ENCODE measurements around the gene PHACTR4. TPM values are rescaled to one million over a fixed set of nuclear protein-coding genes. Genes with fewer than 3 reads are reported as not detected.

PHACTR4 gene
- total and polyA plus RNA-seq, 2 of the 4 experiments (the other 2 are of a cell fraction), result 7.5 to 15.0 TPM

DNA sequence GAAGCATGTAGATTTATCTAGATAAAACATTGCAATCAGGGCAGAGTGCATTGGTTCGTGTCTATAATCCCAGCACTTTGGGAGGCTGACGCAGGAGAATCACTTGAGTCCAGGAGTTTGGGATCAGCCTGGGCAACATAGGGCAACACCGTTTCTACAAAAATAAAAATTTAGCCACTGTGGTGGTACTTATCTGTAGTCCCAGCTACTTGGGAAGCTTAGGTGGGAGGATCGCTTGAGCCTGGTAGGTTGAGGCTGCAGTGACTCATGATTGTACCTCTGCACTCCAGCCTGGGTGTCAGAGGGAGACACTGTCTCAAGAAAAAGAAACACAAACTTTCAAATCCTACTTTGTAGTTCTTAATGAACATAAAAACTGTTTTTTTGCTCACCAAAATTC, 72.1 kb downstream of the PHACTR4 start:
- no peak overlapping the region for H4K5ac ChIP-seq (ENCODE audit: low read depth, low read length)
- no peak overlapping the region for H4K8ac ChIP-seq (ENCODE audit: low read depth in 2 of 2, low read length in 2 of 2)
- BruUV-seq (replicated peaks), result no TSS peak
- DNase-seq (no peak), ATAC-seq (ENCODE audit: low read depth) (no peak)
- H3K4me3 ChIP-seq (ENCODE audit: insufficient read depth, low read depth, low read length), result no peak overlapping the region
- no peaks in the 10 kb centered on the region for H3K9me3 ChIP-seq (ENCODE audit: control insufficient read depth, insufficient read depth, low read length)
- CTCF ChIA-PET, result interaction anchor here (0.6 kb wide), 2 partner anchors 102 to 383 kb away, joined by 3 to 4 read pairs; no protein-coding TSS in a partner anchor
- TF ChIP-seq, protein P1, sequence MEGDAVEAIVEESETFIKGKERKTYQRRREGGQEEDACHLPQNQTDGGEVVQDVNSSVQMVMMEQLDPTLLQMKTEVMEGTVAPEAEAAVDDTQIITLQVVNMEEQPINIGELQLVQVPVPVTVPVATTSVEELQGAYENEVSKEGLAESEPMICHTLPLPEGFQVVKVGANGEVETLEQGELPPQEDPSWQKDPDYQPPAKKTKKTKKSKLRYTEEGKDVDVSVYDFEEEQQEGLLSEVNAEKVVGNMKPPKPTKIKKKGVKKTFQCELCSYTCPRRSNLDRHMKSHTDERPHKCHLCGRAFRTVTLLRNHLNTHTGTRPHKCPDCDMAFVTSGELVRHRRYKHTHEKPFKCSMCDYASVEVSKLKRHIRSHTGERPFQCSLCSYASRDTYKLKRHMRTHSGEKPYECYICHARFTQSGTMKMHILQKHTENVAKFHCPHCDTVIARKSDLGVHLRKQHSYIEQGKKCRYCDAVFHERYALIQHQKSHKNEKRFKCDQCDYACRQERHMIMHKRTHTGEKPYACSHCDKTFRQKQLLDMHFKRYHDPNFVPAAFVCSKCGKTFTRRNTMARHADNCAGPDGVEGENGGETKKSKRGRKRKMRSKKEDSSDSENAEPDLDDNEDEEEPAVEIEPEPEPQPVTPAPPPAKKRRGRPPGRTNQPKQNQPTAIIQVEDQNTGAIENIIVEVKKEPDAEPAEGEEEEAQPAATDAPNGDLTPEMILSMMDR (conservative IDR thresholded peaks at IDR 0.05; ENCODE audit: low read depth, low read length), result no peak
- no peak for TF ChIP-seq CHD1 (IDR thresholded peaks at IDR 0.05; ENCODE audit: low read depth, low read length)
- TF ChIP-seq RCOR1 (IDR thresholded peaks at IDR 0.05; ENCODE audit: insufficient replicate concordance, low read length), result no peak
- no peak for TF ChIP-seq NFE2L2 (IDR thresholded peaks at IDR 0.05; ENCODE audit: low read depth, low read length)
- TF ChIP-seq SMC3 (IDR thresholded peaks at IDR 0.05; ENCODE audit: low read depth, low read length), result no peak
- no peak for TF ChIP-seq RFX5 (IDR thresholded peaks at IDR 0.05; ENCODE audit: low read depth, low read length)
- TF ChIP-seq POLR2A (IDR thresholded peaks at IDR 0.05; ENCODE audit: low read depth, low read length), result no peak
- TF ChIP-seq, protein P2, sequence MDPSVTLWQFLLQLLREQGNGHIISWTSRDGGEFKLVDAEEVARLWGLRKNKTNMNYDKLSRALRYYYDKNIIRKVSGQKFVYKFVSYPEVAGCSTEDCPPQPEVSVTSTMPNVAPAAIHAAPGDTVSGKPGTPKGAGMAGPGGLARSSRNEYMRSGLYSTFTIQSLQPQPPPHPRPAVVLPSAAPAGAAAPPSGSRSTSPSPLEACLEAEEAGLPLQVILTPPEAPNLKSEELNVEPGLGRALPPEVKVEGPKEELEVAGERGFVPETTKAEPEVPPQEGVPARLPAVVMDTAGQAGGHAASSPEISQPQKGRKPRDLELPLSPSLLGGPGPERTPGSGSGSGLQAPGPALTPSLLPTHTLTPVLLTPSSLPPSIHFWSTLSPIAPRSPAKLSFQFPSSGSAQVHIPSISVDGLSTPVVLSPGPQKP (IDR thresholded peaks at IDR 0.05; ENCODE audit: borderline replicate concordance, low read depth, low read length), result no peak
- TF ChIP-seq, protein P3, sequence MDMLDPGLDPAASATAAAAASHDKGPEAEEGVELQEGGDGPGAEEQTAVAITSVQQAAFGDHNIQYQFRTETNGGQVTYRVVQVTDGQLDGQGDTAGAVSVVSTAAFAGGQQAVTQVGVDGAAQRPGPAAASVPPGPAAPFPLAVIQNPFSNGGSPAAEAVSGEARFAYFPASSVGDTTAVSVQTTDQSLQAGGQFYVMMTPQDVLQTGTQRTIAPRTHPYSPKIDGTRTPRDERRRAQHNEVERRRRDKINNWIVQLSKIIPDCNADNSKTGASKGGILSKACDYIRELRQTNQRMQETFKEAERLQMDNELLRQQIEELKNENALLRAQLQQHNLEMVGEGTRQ (IDR thresholded peaks at IDR 0.05; ENCODE audit: low read depth, low read length), result no peak
- no peak for TF ChIP-seq RAD21 (IDR thresholded peaks at IDR 0.05; ENCODE audit: low read length)
- TF ChIP-seq MXI1 (IDR thresholded peaks at IDR 0.05; ENCODE audit: borderline replicate concordance, low read depth, low read length), result no peak
- no peak for TF ChIP-seq MAFK (IDR thresholded peaks at IDR 0.05; ENCODE audit: low read depth, low read length)
- TF ChIP-seq CEBPB (IDR thresholded peaks at IDR 0.05; ENCODE audit: low read depth, low read length), result no peak
- no peak for TF ChIP-seq FOS (IDR thresholded peaks at IDR 0.05; ENCODE audit: low read depth, low read length)
- TF ChIP-seq BHLHE40 (IDR thresholded peaks at IDR 0.05; ENCODE audit: low read depth, low read length), result no peak
- no peak for TF ChIP-seq MAZ (IDR thresholded peaks at IDR 0.05; ENCODE audit: borderline replicate concordance, low read depth, low read length)
- H3K79me1 ChIP-seq (ENCODE audit: low read depth in 1 of 2, low read length in 2 of 2), result peaks cover 14 to 35% of the 10 kb centered on the region in 2 experiments
- no peak overlapping the region for H3K14ac ChIP-seq (replicated peaks; ENCODE audit: low read depth, low read length)
- H2AK5ac ChIP-seq (ENCODE audit: low read depth, low read length), result no peak overlapping the region; the same call in 1 of the 2 replicates
- dilution Hi-C loops (cut with HindIII; ENCODE audit: low sequenced_read_pairs, unreplicated experiment), result no loop called here
- 100% methylated on average over 2 of the region's 4 CpGs; no CpG with 5 or more reads in 1 of the 2 experiments for WGBS, 2 experiments (ENCODE audit: extremely low coverage in 2 of 2, insufficient read length in 1 of 2)
- H4K20me1 ChIP-seq (ENCODE audit: insufficient read depth, low read length), result peaks cover 14% of the 10 kb centered on the region; the same call in 1 of the 2 replicates
- H2AK9ac ChIP-seq (replicated peaks; ENCODE audit: low read depth, low read length, poor library complexity), result no peak overlapping the region
- no peak overlapping the region for H3K56ac ChIP-seq (ENCODE audit: extremely low read depth, insufficient read depth, low read length)
- H3K4ac ChIP-seq (ENCODE audit: low read depth, low read length), result no peak overlapping the region
- no peak overlapping the region for H2BK120ac ChIP-seq (ENCODE audit: low read depth, low read length)
- no peaks in the 10 kb centered on the region for H3K27me3 ChIP-seq (ENCODE audit: control insufficient read depth, insufficient read depth, low read length)
- no peak overlapping the region for H2BK15ac ChIP-seq (ENCODE audit: low read depth, low read length)
- in situ Hi-C loops (cut with MboI; ENCODE audit: low sequenced_read_pairs), result no loop called here
- POLR2A ChIA-PET (ENCODE audit: unreplicated experiment), result interaction anchor here (0.5 kb wide), 1 partner anchor 12 kb away, joined by 6 read pairs; no protein-coding TSS in a partner anchor
- no peak overlapping the region for H4K91ac ChIP-seq (ENCODE audit: insufficient read depth, low read depth, low read length)
- intact Hi-C loops (cut with micrococcal nuclease), result no loop called here
- H2BK5ac ChIP-seq (ENCODE audit: low read depth, low read length, poor library complexity, severe bottlenecking), result no peak overlapping the region
- H3K23ac ChIP-seq (ENCODE audit: low read depth, low read length), result peak overlapping the region; percentile 29; the same call in 1 of the 2 replicates
- no peak overlapping the region for H2BK20ac ChIP-seq (ENCODE audit: low read depth, low read length)
- H2AFZ ChIP-seq (replicated peaks; ENCODE audit: low read length, poor library complexity), result no peak overlapping the region
- H3K9me1 ChIP-seq (ENCODE audit: insufficient read depth, low read length), result no peaks in the 10 kb centered on the region; the same call in 1 of the 2 replicates
- no peak overlapping the region for H3K18ac ChIP-seq (ENCODE audit: low read depth, low read length)
- H3K36me3 ChIP-seq (ENCODE audit: control insufficient read depth, insufficient read depth, low read length), result no peaks in the 10 kb centered on the region
- H3K4me2 ChIP-seq (ENCODE audit: low read depth, low read length), result no peak overlapping the region
- no peak overlapping the region for H3K27ac ChIP-seq (ENCODE audit: insufficient read depth, low read length)
- H3K4me1 ChIP-seq (ENCODE audit: control insufficient read depth, insufficient read depth, low read length), result peaks cover 2% of the 10 kb centered on the region; the same call in 1 of the 2 replicates
- no peak overlapping the region for H3K9ac ChIP-seq (ENCODE audit: low read depth, low read length)
